Mucosa of rectum (tissue), 2 donors: ENCODE results near the gene SP6.

Experiments used
- H3K27ac ChIP-seq, 2 donors: one replicate each; pipeline ENCODE4 v1.7.0; 2013; ENCODE audit warnings: inconsistent platforms in 2 of 2, low read depth in 2 of 2, low read length in 2 of 2
- H3K27me3 ChIP-seq, 2 donors: one replicate each; pipeline ENCODE4 v1.7.0; 2013; ENCODE audit warnings: low read length in 2 of 2; ENCODE audit not compliant: control insufficient read depth in 2 of 2, insufficient read depth in 2 of 2
- H3K36me3 ChIP-seq, 2 donors: one replicate each; pipeline ENCODE4 v1.7.0; 2013; ENCODE audit warnings: low read length in 2 of 2; ENCODE audit not compliant: control insufficient read depth in 2 of 2, insufficient read depth in 2 of 2
- H3K4me1 ChIP-seq, 2 donors: one replicate each; pipeline ENCODE4 v1.7.0; 2013; ENCODE audit warnings: low read length in 2 of 2, mild to moderate bottlenecking in 1 of 2; ENCODE audit not compliant: control insufficient read depth in 2 of 2, insufficient read depth in 2 of 2
- H3K4me3 ChIP-seq, 2 donors: one replicate each; pipeline ENCODE4 v1.7.0; 2013; ENCODE audit warnings: low read length in 2 of 2
- H3K9ac ChIP-seq, 2 donors: one replicate each; pipeline ENCODE4 v1.7.0; 2013; ENCODE audit warnings: low read length in 2 of 2, low read depth in 1 of 2, mild to moderate bottlenecking in 1 of 2
- H3K9me3 ChIP-seq, 2 donors: one replicate each; pipeline ENCODE4 v1.7.0; 2013; ENCODE audit warnings: low read length in 2 of 2; ENCODE audit not compliant: control insufficient read depth in 2 of 2
- donor health status: healthy.
- donor health status: Normal muscosa, but diverticular disease.

SP6 gene

DNA sequence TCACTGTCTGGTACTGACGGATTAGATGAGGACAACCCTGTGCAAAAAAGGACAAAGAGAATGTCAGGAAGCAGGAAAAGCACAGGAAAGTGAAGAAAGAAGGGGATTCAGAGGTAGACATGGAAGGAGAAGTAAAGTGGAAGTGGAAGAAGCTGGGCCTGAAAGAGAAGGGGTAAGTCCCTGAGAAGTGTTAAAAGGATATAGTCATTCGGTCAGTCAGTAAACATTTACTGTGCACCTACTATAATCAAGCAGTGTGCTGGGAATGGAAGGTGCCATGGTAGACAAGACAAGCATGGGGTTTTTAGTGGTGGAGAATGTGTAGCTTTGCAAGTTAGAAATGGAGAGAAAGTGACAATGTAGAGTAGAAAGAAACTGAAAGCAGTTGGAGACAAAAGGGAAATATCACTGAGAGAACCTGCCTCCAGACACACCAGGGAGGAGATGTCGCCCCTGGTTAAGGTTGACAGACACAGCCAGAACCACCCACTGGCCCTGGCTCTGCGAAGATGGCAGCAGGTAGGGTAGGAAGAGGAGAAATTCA, 40.7 kb upstream of the SP6 start:
- H3K36me3 ChIP-seq, result no peaks in the 10 kb centered on the region
- no peaks in the 10 kb centered on the region for H3K4me1 ChIP-seq
- H3K27ac ChIP-seq, result no peak overlapping the region
- no peak overlapping the region for H3K4me3 ChIP-seq
- no peaks in the 10 kb centered on the region for H3K9me3 ChIP-seq
- no peaks in the 10 kb centered on the region for H3K27me3 ChIP-seq
- H3K9ac ChIP-seq, result no peak overlapping the region

DNA sequence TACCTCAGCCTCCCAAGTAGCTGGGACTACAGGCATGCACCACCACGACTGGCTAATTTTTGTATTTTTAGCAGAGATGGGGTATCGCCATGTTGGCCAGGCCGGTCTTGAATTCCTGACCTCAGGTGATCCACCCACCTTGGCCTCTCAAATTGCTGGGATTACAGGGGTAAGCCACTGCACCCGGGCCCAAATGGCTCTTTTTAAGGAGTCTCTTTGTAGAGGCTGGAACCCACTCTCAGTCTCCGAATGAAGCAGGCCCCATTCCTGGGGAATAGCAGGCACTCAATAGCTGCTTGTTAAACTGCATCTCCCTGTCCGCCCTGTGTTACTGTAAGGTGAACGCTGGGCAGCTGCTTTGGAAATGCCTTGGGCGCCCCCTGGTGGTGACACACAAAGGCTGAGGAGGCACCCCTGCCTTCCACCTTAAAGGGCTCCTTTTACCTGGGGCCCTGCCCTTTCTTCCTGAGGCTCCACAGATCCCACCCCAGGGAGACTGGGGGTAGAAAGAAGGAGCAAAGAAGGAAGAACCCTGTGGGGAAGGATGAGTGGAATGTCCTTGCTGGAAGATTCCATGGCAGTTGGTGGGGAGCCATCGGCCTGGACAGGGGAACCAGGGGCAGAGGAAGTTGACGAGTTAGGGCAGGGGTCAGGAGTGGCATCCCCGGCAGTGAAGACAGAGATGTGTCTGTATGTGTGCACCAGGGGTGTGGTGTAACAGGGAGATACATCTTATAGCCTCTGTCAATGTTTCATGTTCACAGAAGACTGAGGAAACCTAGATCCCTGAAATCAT, 39.0 kb upstream of the SP6 start:
- Histone ChIP-seq H3K27me3 (no peaks in the 10 kb centered on the region), H3K36me3 (no peaks in the 10 kb centered on the region), H3K4me1 (peaks cover 12% of the 10 kb centered on the region in 2 donors), H3K9ac (no peak overlapping the region), H3K4me3 (no peak overlapping the region), H3K27ac (no peak overlapping the region), H3K9me3 (no peaks in the 10 kb centered on the region)

GRCh38 chr17:47888293-47888692, 37.3 kb upstream of the SP6 start:
- Histone ChIP-seq H3K4me1 (peaks cover 25 to 28% of the 10 kb centered on the region in 2 donors), H3K36me3 (no peaks in the 10 kb centered on the region), H3K9ac (no peak overlapping the region), H3K27ac (no peak overlapping the region), H3K4me3 (no peak overlapping the region), H3K9me3 (no peaks in the 10 kb centered on the region), H3K27me3 (no peaks in the 10 kb centered on the region)

DNA sequence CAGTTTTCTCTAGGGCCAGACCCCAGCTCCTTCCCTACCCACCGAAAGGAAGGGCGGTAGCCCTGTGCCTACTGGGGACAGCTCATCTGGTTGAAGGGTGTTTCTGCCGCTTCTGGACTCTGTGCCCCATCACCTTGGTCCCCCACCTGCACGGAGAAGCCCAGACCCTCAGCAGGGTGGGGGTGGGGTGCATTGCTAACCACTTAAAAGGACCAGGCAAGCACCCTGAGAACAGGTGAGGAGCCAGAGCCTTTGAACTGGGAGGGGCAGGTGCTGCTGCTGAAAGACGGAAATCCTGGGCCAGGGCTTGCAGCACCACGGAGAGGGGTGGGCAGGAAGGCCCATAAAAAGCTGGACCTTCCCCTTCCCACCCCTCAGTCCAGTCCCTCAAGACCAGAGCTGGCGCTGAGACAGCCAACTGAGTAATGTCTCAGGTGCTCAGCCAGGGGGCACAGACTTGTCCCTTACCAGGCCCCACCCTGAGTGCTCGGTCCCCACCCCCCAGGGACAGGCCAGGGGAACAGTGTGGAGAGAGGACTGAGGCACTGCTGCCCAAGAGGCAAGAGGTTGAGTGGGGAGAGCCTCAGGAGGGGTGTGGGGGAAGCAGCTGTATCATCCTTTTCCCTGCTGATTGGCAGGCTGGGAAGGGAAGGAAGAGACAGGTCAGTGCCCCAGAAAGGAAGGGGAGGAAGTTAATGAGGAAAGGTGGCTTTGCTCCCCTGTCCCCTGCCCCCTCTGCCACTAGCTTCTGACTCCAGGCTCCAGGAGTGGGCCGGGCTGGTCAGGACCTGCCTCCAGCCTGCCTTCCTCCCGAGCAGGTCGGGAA, 34.2 kb upstream of the SP6 start:
- peaks cover 42 to 49% of the 10 kb centered on the region in 2 donors for H3K4me1 ChIP-seq
- peak overlapping the region; percentile 26 to 62 for H3K9ac ChIP-seq
- H3K4me3 ChIP-seq, result peak overlapping the region in 1 of 2 donors; percentile 30
- H3K27ac ChIP-seq, result peak overlapping the region; percentile 71 to 86
- H3K36me3 ChIP-seq, result no peaks in the 10 kb centered on the region
- H3K27me3 ChIP-seq, result no peaks in the 10 kb centered on the region
- no peaks in the 10 kb centered on the region for H3K9me3 ChIP-seq

DNA sequence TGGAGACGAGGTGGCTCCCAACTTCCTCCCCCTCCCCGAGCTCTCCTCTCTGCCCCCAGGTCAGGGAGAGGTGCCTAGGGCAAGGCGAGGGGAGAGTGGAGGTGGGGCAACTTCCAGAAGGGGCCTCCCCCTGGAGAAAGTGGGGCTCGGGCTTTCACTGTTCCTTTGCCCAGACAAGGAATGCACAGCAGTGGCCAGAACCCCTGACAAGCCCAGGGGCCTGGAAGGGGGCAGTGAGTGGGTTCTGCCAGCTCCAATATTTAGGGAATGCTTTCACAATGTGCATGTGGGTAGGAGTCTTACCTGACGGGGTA, 33.4 kb upstream of the SP6 start:
- H3K27ac ChIP-seq, result peak overlapping the region; percentile 71 to 86
- no peak overlapping the region for H3K4me3 ChIP-seq
- H3K9me3 ChIP-seq, result no peaks in the 10 kb centered on the region
- peak overlapping the region; percentile 24 to 62 for H3K9ac ChIP-seq
- no peaks in the 10 kb centered on the region for H3K36me3 ChIP-seq
- peaks cover 42 to 49% of the 10 kb centered on the region in 2 donors for H3K4me1 ChIP-seq
- no peaks in the 10 kb centered on the region for H3K27me3 ChIP-seq

DNA sequence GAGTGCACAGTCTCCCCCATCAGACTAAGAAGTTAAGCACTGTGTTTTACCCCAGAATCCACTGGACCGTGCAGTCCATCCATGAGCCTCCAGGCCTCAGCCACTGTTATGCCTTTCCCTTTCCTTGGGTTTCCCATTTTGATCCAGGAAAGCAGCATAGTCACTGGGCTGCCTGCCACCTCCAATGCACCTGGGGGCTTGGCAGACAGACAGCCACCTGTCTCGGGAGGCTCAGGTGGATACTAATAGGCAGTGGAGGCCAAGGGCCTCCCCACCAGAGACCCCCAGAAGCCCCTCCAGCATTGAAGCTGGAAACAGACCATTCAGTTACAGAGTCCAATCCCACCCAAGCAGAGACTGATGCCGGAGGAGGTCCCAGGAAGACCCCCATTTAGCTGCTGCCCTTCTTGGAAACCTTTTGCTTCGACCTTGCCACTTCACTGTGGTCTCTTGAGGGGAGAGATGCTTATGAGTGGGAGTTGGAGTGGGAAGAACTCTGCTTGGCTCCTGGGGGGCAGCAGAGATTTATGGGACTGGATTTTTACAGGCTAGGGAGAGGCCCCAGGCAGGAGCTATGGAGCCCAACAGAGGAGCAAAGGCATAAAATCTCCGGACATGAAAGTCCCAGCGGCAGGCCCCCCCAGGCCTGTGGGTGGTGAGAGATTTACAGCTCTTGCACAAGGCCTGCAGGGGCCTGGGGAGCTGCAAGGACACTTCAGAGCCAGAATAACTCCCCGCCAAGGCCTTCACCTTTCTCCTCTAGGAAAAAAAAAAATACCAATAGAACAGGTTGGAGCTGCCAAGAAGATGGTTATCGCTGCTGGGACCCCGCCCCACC, 32.8 kb upstream of the SP6 start:
- Histone ChIP-seq H3K27ac (peak overlapping the region; percentile 71 to 86), H3K4me3 (no peak overlapping the region), H3K27me3 (no peaks in the 10 kb centered on the region), H3K9ac (no peak overlapping the region), H3K4me1 (peaks cover 42 to 49% of the 10 kb centered on the region in 2 donors), H3K9me3 (no peaks in the 10 kb centered on the region), H3K36me3 (no peaks in the 10 kb centered on the region)

DNA sequence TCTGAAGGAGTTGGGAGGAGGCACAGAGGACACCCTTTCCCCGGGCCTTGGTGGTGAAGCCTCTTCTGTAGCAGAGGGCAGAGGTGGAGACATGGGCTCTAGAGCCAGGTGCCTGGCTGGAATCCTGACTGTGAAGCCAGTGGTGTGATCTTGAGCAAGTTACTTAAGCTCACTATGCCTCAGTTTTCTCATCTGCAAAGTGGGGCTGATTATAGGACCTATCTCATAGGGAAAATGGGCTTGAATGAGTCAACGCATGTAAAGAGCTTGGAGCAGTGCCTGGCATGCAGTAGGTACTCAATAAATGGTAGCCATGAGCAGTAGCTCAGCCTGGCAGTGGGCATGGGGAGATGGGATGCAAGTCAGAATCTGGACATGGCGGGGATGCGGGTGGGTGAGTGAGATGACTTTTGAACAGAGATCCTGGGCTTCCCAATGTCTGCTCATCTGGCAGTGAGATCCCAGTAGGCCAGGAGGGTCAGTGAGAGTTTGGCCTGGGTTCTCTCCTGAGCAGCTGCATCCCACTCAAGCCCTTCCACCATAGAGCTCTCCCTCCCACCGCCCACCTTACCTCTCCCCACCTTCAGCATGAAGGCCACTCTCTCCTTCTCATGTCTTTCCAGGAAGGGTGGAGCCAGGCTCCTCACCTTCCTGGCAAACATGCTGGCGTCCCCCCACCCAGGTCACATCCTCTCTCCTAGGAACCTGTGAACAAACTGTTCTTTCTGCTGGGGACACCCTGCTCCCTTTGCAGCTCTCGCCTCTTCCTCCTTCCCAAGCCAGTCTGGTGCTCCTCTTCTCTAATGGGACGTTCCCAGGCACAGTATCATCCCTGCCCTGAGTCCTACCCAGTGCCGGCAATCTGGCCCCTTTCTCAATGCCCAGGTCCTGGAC, 32.0 kb upstream of the SP6 start:
- H3K4me3 ChIP-seq, result peak overlapping the region in 1 of 2 donors; percentile 23

DNA sequence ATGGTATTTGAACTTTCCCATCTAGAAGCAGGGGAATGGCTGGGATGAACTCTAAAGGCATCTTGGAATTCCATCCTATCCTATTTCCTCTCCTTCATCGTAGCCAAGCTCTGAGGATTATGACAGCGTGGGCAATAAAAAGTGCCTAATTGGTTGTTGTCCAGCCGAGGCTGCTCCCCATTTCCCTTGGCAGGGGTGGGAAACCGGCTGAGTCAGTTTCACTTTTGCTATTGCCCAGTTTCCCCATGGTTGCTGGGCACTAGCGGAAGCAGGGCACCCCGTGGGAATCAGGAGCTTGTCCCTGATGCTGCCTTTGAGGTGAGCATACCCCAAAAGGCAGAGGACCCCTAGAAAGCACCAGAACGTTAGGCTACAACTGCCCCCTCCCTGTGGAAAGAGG, 31.3 kb upstream of the SP6 start:
- Histone ChIP-seq H3K4me3 (peak overlapping the region in 1 of 2 donors; percentile 23), H3K9me3 (no peaks in the 10 kb centered on the region), H3K9ac (no peak overlapping the region), H3K27ac (peak overlapping the region; percentile 32 to 37), H3K27me3 (no peaks in the 10 kb centered on the region), H3K4me1 (peaks cover 42 to 49% of the 10 kb centered on the region in 2 donors), H3K36me3 (no peaks in the 10 kb centered on the region)

More for the DNA sequence above, 32.0 kb upstream of the SP6 start:
- Histone ChIP-seq H3K27me3 (no peaks in the 10 kb centered on the region), H3K27ac (peak overlapping the region; percentile 37 to 71), H3K4me1 (peaks cover 42 to 49% of the 10 kb centered on the region in 2 donors), H3K9me3 (no peaks in the 10 kb centered on the region), H3K9ac (no peak overlapping the region), H3K36me3 (no peaks in the 10 kb centered on the region)

DNA sequence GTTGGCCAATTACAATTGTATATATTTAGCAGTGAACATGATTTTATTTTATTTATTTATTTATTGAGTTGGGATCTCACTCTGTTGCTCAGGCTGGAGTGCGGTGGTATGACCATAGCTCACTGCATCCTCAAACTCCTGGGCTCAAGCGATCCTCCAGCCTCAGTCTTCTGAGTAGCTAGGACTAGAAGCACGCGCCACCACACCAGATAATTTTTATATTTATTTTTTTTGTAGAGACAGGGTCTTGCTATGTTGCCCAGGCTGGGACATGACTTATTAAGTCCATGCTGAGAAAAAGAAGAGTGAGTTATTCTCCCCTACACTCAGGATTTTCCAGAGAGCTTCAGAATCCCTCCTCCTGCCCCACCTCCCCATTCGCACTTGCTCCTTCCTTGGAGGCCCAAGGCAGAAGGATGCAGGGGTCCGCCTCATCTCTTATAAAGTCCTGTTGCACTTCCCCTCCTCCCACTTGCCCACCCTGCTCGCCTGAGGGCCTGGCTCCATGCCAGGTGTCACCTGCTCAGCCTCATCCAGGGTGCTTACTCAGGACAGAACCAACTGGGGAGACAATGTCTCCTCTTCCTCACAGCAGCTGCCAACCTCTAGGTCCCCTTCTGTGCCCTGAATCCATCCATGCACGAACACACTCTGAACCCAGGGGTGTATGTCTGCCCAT, 29.0 kb upstream of the SP6 start:
- no peaks in the 10 kb centered on the region for H3K36me3 ChIP-seq
- no peak overlapping the region for H3K4me3 ChIP-seq
- peaks cover 31 to 37% of the 10 kb centered on the region in 2 donors for H3K4me1 ChIP-seq
- H3K27ac ChIP-seq, result no peak overlapping the region
- no peak overlapping the region for H3K9ac ChIP-seq
- no peaks in the 10 kb centered on the region for H3K27me3 ChIP-seq
- H3K9me3 ChIP-seq, result no peaks in the 10 kb centered on the region
